ENCODE results near the gene KMO.

Gene KMO

GRCh38 chr1:241630899-241631298 lies 98.7 kb downstream of the KMO start:
- no peak for DNase-seq

DNA sequence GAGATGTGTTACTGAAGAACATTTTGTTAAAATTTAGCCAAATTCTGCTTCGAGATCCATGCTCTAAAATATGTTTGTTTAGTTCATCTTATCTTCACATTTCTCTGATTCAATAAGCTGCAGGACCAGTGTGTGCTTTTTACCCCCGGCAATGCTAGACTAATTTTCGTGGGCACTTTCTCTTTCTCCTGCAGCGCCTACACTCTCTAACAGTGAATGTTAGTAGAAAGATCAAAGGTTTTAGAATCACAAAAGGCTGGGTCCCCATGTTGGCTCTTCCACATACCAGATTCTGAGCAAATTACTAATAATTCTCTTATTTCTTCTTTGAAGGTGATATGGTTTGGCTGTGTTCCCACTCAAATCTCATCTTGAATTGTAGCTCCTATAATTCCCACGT lies 99.5 kb downstream of the KMO start:
- no peak for DNase-seq

- DNase-seq, result no peak
Observed at GRCh38 chr1:241632987-241633386, 100.8 kb downstream of the KMO start.

DNA sequence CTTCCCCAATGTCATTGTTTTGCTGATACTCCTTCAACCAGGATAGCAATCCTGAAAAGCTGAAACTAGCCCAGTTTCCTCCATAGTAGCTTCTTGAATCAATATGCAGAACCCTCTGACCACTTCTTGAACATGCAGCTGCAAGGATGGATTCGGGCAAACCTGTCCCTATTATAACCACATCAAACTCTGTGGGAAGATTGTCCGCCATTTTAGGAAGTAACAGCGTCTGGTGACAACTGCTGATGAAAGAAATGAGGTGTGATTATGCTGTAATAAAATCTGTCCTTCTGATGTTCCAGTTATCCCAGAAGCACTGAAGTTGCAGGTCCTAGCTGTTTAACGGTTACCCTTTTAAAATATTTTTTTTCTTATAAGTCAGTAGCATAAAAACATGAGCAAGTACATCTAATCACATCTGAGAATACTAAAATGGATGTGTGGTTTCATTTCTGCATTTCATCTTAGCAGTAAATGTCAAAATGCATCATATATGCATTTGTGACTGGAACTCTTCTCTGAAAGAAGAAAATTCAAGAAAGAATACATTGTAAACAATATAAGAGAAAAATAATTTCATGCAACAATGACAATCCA lies 103.5 kb downstream of the KMO start:
- DNase-seq, result no peak

DNA sequence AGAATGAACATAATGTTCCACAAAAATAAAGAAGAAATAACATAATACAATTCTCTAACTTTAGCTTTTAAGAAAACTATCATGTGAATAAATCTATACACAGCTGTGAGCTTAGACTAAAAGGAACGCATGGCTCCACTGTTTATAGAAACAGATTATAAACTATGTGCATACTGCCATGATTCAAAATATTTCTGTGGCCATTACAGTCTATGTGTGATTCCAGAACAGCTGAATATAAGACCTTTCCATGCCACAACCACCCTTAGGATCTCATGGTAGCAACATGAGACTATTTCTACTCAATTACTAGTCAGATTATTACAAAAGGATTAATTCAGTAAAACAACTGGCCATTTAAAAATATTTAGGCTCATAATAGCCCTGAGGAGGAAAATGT lies 104.1 kb downstream of the KMO start:
- no peak for DNase-seq

GRCh38 chr1:241637046-241637590 lies 104.9 kb downstream of the KMO start:
- no peak for DNase-seq

GRCh38 chr1:241637604-241638003 lies 105.4 kb downstream of the KMO start:
- DNase-seq, result no peak

GRCh38 chr1:241638099-241638682 lies 106.0 kb downstream of the KMO start:
- no peak for DNase-seq

GRCh38 chr1:241638909-241639622 lies 106.9 kb downstream of the KMO start:
- DNase-seq, result no peak

GRCh38 chr1:241639623-241640148 lies 107.5 kb downstream of the KMO start:
- DNase-seq, result peak in 1 of 2 experiments; percentile 44

GRCh38 chr1:241640149-241640866 lies 108.1 kb downstream of the KMO start, which contains the start of the genes CHML and OPN3:
Gene CHML, minus strand, starts transcription at chr1:241640369. Its CDS starts 4,603 bp downstream, at chr1:241635766.
Gene OPN3, minus strand, starts transcription at chr1:241640369. Its CDS starts 115 bp downstream, at chr1:241640254.
- peak; percentile 15 to 72 for DNase-seq

DNA sequence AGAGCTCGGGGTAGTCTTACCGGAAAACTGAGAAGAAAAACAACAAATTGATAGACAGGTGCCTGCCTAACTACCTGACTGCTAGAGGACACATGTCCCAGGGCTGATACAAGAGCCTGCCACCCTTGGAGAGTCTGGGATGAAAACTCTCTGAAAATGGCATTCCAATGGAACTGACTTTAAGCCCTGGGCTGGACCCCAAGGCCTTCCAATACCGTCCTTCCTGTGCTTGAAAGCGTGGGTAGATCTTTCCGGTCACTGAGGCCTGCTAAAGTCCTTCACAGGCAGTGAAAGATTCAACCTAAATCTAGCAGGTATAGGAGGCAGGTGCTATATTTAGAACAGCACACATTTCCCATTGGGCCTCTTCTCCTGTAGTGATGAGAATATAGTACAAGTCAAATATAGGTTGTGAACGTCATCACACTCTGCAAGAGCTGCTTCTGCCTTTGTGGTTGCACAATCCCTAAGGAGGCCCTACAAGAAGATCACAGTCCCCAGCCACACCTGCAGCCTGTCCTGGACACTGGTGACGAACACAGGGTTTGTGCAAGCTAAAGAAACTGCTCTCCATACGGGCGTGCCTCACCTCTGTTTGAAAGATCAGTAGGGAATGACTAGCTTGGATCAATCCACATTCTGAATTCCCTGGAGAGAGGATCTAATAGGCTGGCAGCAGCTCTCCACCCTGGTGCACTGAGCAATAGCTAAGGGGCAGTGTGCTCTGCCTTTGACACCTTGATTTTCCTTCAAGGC lies 108.9 kb downstream of the KMO start:
- DNase-seq, result no peak

DNA sequence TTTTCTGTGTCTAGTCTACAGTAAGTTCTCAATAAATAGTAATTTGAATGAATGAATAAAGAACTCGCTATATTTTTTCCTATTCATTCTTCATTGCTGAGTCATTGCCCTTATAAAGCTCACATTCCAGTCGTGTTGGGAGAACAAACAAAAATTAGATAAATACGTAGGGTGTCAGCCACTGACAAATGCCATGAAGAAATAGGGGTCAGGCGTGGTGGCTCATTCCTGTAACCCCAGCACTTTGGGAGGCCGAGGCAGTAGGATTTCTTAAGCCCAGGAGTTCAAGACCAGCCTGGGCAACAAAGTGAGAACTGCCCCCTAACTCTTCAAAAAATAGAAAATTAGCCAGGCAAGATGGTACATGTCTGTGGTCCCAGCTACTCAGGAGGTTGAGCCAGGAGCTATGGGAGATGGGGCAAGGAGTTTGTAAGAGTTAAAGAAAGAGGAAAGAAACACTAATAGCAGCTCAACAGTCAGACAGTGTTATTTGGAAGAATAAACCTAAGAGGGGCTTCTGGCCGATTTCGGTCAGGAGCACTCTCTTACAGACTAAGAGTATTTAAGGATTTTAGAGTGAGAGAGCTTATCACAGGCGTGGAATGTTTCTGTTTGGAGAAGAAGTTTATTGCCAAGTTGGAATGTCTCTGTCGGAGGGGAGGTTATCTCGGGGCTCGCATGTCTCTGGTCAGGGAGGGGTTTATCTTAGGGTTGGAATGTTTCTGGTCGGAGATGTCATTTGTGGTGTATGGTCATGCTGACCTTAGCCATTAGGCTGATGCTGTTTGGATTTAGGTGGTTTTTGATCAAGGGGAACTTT lies 109.8 kb downstream of the KMO start:
- DNase-seq, result no peak

DNA sequence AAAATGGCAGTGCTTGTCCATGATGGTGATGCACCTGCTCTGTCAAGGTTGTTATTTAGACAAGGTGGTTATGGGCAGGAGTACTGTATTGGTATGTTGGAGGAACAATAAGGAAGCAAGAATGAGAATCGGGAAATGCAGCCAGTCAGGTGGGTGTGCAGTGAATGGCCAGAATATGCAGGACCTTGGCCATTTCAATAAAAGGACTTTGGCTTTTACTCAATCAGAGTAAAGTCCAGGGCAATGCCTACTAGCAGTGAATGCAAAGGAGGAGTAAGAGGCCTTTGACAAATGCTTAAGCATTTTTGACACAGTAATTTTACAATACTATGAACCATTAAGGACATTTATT lies 110.4 kb downstream of the KMO start:
- no peak for DNase-seq

GRCh38 chr1:241644259-241644658 lies 112.1 kb downstream of the KMO start:
- no peak for DNase-seq

DNA sequence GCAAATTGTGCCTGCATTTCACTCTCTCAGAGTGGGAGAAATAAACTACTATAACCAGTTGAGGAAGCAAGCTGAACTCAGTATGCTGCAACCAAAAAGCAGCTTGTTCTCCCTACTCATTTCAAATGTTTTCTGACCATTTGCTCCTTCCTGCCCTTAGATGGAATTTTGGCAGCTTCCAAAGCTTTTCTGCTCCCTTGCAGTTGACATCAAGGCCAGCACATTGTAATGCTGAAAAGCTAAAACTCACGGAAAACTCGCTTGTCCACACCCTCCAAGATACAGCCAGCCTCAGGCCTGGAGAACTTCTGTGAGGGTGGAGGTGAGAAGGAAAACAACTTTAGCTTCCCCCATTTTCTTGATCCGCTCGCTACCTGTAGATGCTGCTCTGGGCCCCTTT lies 113.0 kb downstream of the KMO start:
- no peak for DNase-seq
